ENCODE results near the gene SRRM2.

The SRRM2 gene

DNA sequence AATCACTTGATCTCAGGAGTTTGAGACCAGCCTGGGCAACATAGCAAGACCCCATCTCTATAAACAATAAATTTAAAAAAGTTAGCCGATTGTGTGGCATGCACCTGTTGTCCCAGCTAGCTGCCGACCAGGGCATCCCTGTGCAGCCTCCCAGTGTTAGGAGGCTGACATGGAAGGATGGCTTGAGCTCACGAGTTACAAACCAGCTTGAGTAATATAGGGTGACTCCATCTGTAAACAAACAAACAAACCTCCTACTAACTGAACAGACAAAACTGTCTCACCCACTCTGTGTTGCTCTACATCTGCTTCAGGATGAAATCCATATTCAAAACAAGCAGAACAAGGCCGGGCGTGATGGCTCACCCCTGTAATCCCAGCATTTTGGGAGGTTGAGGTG, 25.5 kb upstream of the SRRM2 start:
- DNase-seq (ENCODE audit: extremely low read depth, low read depth) = no peak
- TF ChIP-seq, protein P1, sequence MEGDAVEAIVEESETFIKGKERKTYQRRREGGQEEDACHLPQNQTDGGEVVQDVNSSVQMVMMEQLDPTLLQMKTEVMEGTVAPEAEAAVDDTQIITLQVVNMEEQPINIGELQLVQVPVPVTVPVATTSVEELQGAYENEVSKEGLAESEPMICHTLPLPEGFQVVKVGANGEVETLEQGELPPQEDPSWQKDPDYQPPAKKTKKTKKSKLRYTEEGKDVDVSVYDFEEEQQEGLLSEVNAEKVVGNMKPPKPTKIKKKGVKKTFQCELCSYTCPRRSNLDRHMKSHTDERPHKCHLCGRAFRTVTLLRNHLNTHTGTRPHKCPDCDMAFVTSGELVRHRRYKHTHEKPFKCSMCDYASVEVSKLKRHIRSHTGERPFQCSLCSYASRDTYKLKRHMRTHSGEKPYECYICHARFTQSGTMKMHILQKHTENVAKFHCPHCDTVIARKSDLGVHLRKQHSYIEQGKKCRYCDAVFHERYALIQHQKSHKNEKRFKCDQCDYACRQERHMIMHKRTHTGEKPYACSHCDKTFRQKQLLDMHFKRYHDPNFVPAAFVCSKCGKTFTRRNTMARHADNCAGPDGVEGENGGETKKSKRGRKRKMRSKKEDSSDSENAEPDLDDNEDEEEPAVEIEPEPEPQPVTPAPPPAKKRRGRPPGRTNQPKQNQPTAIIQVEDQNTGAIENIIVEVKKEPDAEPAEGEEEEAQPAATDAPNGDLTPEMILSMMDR (IDR thresholded peaks at IDR 0.05; ENCODE audit: low read depth, low read length, missing control alignments) = no peak
- no peak overlapping the region for H3K4me3 ChIP-seq (replicated peaks; ENCODE audit: low read depth, low read length)

DNA sequence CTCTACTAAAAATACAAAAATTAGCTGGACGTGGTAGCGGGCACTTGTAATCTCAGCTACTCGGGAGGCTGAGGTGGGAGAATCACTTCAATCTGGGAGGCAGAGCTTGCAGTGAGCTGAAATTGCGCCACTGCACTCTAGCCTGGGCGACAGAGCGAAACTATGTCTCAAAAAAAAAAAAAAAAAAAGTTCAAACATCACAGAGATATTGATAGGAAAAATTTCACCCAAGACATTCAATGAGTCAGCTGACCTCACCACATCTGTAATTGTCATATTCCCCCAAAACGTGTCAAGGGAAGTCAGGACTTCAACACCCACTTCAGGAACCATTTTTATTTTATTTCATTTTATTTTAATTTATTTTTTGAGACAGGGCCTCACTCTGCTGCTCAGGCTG, 24.4 kb upstream of the SRRM2 start:
- no peak for DNase-seq (ENCODE audit: extremely low read depth, low read depth)
- TF ChIP-seq, protein P1 (IDR thresholded peaks at IDR 0.05; ENCODE audit: low read depth, low read length, missing control alignments) = no peak
- H3K4me3 ChIP-seq (replicated peaks; ENCODE audit: low read depth, low read length) = no peak overlapping the region

DNA sequence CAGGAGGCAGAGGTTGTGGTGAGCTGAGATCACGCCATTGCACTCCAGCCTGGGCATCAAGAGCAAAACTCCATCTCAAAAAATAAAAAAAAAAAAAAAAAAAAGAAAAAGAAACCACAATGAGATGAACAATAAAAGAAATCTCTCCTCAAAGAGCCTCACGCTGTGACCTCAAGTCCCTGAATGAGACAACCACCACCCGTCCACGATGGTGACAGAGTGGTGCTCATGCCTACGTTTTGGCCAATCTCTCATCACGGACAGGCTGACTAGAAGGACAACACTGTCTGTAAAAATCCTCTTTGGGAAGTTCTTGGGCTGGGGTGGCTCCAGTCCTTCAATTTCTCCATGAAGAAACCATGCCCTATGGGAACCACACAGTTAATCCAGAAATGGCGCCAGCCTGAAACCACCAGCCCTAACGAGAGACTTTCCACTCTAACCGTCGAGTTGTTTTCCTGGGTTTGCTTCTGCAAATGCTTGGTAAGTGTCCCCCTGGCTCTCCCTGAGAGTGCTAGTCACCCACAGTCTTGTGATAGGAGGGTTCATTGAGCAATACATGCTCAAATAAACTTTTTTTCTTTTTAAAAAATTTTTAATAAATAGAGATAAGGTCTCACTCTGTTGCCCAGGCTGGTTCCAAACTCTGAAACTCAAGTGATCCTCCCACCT, 17.5 kb upstream of the SRRM2 start:
- H3K4me3 ChIP-seq (replicated peaks; ENCODE audit: low read depth, low read length) = no peak overlapping the region
- DNase-seq (ENCODE audit: extremely low read depth, low read depth) = no peak
- TF ChIP-seq, protein P1 (IDR thresholded peaks at IDR 0.05; ENCODE audit: low read depth, low read length, missing control alignments) = no peak

DNA sequence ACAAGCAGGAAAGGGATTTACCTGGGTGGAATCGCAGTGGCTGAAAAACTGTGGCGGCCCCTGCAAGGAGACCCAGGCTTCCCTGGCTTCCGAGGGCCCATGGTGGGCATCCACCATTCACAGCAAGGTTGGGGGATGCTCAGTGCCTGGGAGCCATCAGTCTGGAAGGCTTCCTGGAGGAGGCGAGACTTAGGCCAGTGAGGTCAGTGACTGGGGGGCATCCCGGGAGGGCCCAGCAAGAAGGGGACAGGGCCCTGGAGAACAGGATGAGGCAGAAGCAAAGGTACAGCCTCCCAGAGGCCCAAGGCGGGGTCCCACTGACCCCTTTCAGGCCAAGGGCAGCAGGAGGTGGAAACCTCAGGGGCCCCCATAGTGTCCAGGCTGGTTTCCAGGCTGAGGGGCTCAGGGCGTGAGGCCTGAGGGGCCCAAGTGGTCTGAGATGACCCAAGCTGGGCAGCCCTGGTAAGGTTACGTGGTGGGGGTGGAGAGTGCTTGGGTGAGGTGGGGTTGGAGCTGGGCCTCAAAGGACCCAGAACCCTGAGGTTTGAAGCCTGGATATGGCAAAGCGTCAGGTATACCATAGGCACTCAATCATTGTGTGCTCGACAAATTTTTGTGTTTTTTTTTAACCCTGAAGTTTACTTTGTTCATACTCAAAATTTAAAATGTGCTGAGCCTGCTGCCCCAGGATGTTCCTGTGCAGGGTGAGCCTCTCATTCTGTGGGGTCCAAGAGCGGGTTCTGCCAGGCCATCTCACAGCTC, 15.8 kb upstream of the SRRM2 start:
- no peak for DNase-seq (ENCODE audit: extremely low read depth, low read depth)
- TF ChIP-seq, protein P1 (IDR thresholded peaks at IDR 0.05; ENCODE audit: low read depth, low read length, missing control alignments) = no peak
- no peak overlapping the region for H3K4me3 ChIP-seq (replicated peaks; ENCODE audit: low read depth, low read length)

DNA sequence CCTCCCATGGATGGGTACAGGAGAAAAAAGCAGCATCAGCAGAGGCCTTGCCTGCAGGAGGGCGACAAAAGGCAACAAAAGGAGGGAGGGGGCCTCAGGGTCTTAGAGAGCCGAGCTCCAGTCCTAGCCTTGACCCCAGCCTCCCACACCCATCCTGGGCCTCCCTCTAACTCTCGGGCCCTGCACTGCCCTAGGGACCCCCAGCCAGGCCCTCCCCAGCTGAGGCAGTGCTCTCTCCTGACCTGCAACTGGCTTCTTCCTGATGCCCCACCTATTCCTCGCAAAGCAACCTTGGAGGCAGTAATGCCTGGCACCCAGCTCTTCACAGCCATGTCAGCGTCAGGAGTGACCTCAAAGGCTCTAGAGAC, 15.2 kb upstream of the SRRM2 start:
- no peak overlapping the region for H3K4me3 ChIP-seq (replicated peaks; ENCODE audit: low read depth, low read length)
- TF ChIP-seq, protein P1 (IDR thresholded peaks at IDR 0.05; ENCODE audit: low read depth, low read length, missing control alignments) = no peak
- no peak for DNase-seq (ENCODE audit: extremely low read depth, low read depth)

DNA sequence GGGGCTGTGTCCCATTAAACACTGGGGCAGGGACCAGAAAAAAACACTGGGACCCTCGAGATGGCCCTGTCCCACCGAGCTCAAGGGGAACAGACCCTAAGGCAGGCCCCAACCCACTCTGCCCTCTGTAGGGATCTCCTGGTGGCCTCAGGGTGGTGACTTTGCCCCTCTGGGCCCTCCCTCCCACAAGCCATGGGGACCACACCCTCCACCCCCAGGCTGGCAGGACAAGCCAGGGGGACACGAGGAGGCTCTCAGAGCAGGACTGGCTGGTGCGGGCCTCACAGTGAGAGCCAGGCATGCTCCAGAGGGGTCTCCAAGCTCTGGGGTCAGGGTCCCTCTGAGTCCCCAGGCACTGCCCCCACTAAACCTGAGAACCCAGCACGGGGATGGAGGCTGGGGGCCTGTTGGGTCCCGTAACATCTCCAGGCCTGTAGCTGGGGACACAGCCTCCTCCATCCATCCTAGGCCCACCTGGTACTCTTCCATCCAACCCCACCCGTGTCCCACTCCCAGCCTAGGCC, 14.5 kb upstream of the SRRM2 start:
- no peak for DNase-seq (ENCODE audit: extremely low read depth, low read depth)
- TF ChIP-seq, protein P1 (IDR thresholded peaks at IDR 0.05; ENCODE audit: low read depth, low read length, missing control alignments) = no peak
- H3K4me3 ChIP-seq (replicated peaks; ENCODE audit: low read depth, low read length) = no peak overlapping the region

Measured in HFF-Myc (cell line).